Naive thymus-derived CD8-positive, alpha-beta T cell (primary cell): ENCODE data around the gene FOXN3. TPM values are rescaled to one million over a fixed set of nuclear protein-coding genes. Genes with fewer than 3 reads are reported as not detected.

Source experiments
- ATAC-seq, 2 donors: fragments of 150-1000 bp; cut with Tn5 transposase in 1 of 2; sonication (Bioruptor Pico), chemical (Tn5 transposase) in 1 of 2; 1 replicate in 1 of 2; 2 replicates in 1 of 2; pipeline ENCODE4 v1.10.0; 2021; ENCODE audit warnings: mild to moderate bottlenecking in 2 of 2, moderate library complexity in 2 of 2
- POLR2A ChIA-PET: fragments of 350-600 bp; sonication (Branson Sonifier 250); formaldehyde crosslinking; loops from one replicate; lab custom pipeline; 2021; ENCODE audit warnings: antibody characterized with exemption; lab: Charles Lee
- DNase-seq, 10 donors: peaks; one replicate each; pipeline versions ENCODE4 v3.0.0 to v3.0.0-alpha.2; 2020 to 2022
- H3K27ac Mint-ChIP-seq, 10 donors: one replicate each; pipeline ENCODE4 v1.8.0; 2020 to 2022; ENCODE audit warnings: mild to moderate bottlenecking in 10 of 10, mixed read lengths in 10 of 10, moderate library complexity in 4 of 10, inconsistent platforms in 1 of 10
- H3K27me3 Mint-ChIP-seq, 5 donors: one replicate each; pipeline ENCODE4 v1.8.0; 2021 to 2022; ENCODE audit warnings: mixed read lengths in 5 of 5
- H3K36me3 Mint-ChIP-seq, 3 donors: one replicate each; pipeline ENCODE4 v1.8.0; 2020 to 2022; ENCODE audit warnings: mixed read lengths in 3 of 3, mild to moderate bottlenecking in 2 of 3, inconsistent platforms in 1 of 3
- H3K4me1 Mint-ChIP-seq, 4 donors: one replicate each; pipeline ENCODE4 v1.8.0; 2021 to 2022; ENCODE audit warnings: mixed read lengths in 4 of 4
- H3K4me3 Mint-ChIP-seq, 10 donors: one replicate each; pipeline ENCODE4 v1.8.0; 2020 to 2022; ENCODE audit warnings: mild to moderate bottlenecking in 10 of 10, mixed read lengths in 10 of 10, moderate library complexity in 6 of 10, inconsistent platforms in 1 of 10
- H3K9me3 Mint-ChIP-seq, 9 donors: one replicate each; pipeline ENCODE4 v1.8.0; 2020 to 2022; ENCODE audit warnings: mixed read lengths in 9 of 9, mild to moderate bottlenecking in 3 of 9, inconsistent platforms in 1 of 9, moderate library complexity in 1 of 9
- polyA plus RNA-seq, 3 donors: library from polyadenylated mRNA; unstranded; fragments of 300-500 nt; fragmentation: Illumina TruSeq; gene quantifications; one replicate each; pipeline ENCODE4 v1.2.3, GENCODE V29; 2021
- total RNA-seq, 8 experiments: library from RNA in 2 of 8; stranded (reverse) in 2 of 8; gene quantifications; one replicate each; pipeline ENCODE4 v1.2.3 and lab custom pipeline; 2021 to 2026

Gene FOXN3
- total and polyA plus RNA-seq, 5 experiments from 2014 or later = 107 to 148 (median 125) TPM

DNA sequence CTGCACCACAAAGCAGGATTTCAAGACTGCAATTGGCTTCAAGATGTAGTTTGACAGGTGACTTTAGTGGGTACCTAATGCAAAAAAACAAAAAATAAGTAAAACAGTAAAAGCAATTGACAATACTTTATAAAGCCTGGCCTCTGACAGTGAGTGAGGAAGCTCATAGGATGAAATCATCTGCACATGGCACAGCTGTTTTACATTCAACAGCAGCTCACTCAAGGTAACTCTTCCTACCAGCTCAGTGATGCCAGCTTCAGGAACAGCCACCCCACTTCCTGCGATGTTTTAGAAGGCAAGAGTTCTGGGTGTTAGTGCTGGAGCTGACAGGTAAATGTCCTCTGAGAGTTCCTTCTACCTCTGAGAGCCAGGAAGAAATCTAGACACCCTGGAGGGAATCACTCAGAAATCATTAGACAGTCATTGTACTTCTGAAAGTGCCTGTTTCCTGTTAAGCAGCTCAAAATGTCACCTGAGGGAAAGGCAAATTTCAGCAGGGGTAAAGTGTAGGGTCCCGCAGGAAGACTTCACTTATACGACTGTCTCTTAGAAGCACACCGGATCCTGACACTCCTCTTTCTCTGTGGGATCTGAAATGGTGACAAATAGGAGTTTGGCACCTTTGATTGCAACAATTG is 99.9 kb downstream of the FOXN3 start:
- POLR2A ChIA-PET = interaction anchor here (0.6 kb wide), 1 partner anchor 10 kb away, joined by 3 read pairs; no protein-coding TSS in a partner anchor
- Mint-ChIP-seq H3K4me1 (peaks cover 29 to 64% (median 52%) of the 10 kb centered on the region in 4 donors), H3K9me3 (peaks cover 0 to 13% (median 6%) of the 10 kb centered on the region in 9 donors), H3K27me3 (no peaks in the 10 kb centered on the region), H3K4me3 (no peak overlapping the region), H3K27ac (peak overlapping the region in 6 of 10 donors; percentile 16 to 75 (median 66)), H3K36me3 (peaks cover 0 to 37% (median 17%) of the 10 kb centered on the region in 3 donors)
- ATAC-seq (no peak), DNase-seq (no peak)

DNA sequence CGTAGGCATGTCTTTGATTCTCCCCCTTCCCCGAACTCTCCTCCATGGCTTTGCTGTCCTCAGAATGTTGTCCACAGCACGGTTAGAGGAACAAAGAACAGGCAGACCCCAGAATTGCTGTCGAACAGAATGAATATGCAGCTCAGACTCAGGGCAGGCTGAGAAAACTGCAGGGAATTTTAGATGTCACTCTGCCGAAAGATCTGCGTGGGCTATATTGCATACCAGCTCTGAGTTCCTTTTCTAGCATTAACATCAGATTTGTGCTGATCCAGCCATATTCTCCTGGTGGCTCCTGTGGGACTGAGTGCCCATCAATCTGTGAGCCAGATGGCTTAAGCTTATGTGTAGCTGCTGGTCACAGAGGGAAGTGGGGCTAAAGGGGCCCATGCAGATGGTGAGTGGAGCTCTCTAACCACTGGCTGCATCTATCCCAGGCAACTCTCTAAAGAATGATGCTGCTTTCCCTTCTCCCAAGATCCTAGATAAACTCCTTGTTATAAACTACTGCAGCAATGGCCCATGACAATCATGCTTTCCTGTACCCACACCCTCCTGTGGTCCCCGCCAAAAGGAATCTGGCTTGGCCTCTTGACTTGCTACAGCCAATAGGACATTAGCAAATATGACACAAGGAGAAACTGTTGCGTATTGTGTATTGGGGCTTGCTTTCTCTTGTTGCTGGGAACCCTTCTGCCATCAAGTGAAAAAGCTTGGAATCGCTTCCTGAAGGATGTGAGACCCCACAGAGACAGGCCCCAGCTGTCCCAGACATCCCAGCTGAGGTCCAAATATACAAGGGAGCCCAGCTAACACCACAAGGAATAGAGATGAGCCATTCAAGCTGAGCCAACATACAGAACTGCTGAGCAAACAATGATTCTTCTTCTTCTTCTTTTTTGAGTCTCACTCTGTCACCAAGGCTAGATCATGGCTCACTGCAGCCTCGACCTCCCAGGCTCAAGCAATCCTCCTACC is 101.3 kb downstream of the FOXN3 start:
- Mint-ChIP-seq H3K27ac (peak overlapping the region in 2 of 10 donors; percentile 19 to 22), H3K9me3 (peaks cover 0 to 13% (median 6%) of the 10 kb centered on the region in 9 donors), H3K4me3 (no peak overlapping the region), H3K4me1 (peaks cover 25 to 60% (median 48%) of the 10 kb centered on the region in 4 donors), H3K36me3 (peaks cover 0 to 37% (median 17%) of the 10 kb centered on the region in 3 donors), H3K27me3 (no peaks in the 10 kb centered on the region)
- ATAC-seq = no peak
- POLR2A ChIA-PET = no interaction called here
- DNase-seq = no peak

DNA sequence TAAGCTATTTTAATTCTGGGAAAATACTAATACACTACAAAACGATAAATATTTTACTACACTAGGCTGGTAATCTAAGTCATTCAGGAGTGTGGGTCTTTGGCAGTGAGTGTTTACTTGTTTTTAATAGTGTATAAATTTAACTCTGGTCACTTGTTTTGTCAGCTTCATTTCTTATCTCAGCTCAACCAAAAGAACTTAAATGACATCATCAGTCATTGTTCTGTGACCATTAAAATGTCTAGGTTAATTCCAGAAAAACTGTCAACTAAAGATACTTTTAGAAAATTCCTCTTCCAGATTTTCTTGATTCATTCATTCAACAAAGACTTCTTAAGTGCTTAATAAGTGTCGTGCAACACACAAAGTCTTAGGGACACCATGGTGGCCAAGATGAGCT is 102.8 kb downstream of the FOXN3 start:
- H3K4me1 Mint-ChIP-seq = peaks cover 23 to 59% (median 49%) of the 10 kb centered on the region in 4 donors
- H3K27ac Mint-ChIP-seq = peak overlapping the region in 1 of 10 donors; percentile 50
- peaks cover 0 to 33% (median 11%) of the 10 kb centered on the region in 3 donors for H3K36me3 Mint-ChIP-seq
- H3K27me3 Mint-ChIP-seq = no peaks in the 10 kb centered on the region
- POLR2A ChIA-PET = no interaction called here
- DNase-seq (no peak), ATAC-seq (no peak)
- H3K9me3 Mint-ChIP-seq = peaks cover 0 to 7% (median 2%) of the 10 kb centered on the region in 9 donors
- no peak overlapping the region for H3K4me3 Mint-ChIP-seq

DNA sequence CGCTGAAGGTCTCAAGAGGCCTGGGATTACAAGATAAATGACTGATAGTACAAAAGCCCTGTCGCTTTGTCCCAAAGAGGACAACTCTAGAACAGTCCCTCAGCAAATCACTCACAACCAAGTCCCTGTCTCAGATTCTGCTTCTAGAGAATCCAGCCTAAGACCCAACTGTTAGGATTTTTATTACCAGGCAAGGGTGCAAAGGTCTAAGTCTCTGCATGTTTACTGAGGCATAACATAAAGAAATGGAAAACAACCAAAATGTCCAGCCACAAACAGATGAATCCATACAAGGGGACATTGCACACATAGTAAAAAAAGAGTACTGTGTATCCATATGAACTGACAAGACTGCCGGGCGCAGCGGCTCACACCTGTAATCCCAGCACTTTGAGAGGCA is 104.1 kb downstream of the FOXN3 start:
- Mint-ChIP-seq H3K9me3 (peaks cover 0 to 2% (median 0%) of the 10 kb centered on the region in 9 donors), H3K4me3 (no peak overlapping the region), H3K27me3 (no peaks in the 10 kb centered on the region), H3K27ac (peak overlapping the region in 3 of 10 donors; percentile 8 to 43 (median 36)), H3K4me1 (peaks cover 20 to 55% (median 47%) of the 10 kb centered on the region in 4 donors), H3K36me3 (peaks cover 0 to 26% (median 11%) of the 10 kb centered on the region in 3 donors)
- ATAC-seq (no peak), DNase-seq (no peak)
- POLR2A ChIA-PET = no interaction called here

- peaks cover 21 to 60% (median 48%) of the 10 kb centered on the region in 4 donors for H3K4me1 Mint-ChIP-seq
- no peak overlapping the region for H3K4me3 Mint-ChIP-seq
- H3K36me3 Mint-ChIP-seq = peaks cover 0 to 12% (median 4%) of the 10 kb centered on the region in 3 donors
- no peak for DNase-seq
- peaks cover 0 to 2% (median 0%) of the 10 kb centered on the region in 9 donors for H3K9me3 Mint-ChIP-seq
- POLR2A ChIA-PET = no interaction called here
- peak overlapping the region in 2 of 10 donors; percentile 19 to 80 for H3K27ac Mint-ChIP-seq
- no peaks in the 10 kb centered on the region for H3K27me3 Mint-ChIP-seq
- no peak for ATAC-seq
Observed at GRCh38 chr14:89310211-89310610, 106.8 kb downstream of the FOXN3 start.

DNA sequence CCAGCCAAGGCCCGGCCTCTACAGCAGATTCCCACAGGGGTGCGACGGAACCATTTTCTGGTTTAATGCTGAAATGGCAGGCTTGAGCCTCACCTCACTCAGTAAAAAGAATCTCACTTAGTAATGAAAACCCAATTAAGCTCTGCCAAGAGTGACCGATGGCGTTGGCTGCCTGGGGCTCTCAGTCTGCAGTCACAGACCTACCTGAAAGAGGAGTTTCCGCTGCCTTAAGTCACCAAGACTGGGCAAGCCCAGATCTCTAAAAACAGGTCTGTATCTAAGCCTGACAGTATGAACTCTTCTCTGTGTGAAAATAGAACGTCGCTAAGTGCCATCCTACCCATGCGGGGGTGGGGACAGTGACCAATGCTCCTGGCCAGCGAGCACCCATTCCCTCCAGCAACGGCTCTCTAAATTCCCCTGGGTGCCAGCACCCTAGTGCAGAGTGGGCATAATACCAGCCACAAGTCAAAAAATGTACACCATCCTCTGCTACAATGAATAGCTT is 107.3 kb downstream of the FOXN3 start:
- Mint-ChIP-seq H3K36me3 (peaks cover 0 to 10% (median 2%) of the 10 kb centered on the region in 3 donors), H3K4me3 (no peak overlapping the region), H3K9me3 (peaks cover 0 to 2% (median 0%) of the 10 kb centered on the region in 9 donors), H3K27me3 (no peaks in the 10 kb centered on the region), H3K4me1 (peaks cover 20 to 63% (median 48%) of the 10 kb centered on the region in 4 donors), H3K27ac (peak overlapping the region in 5 of 10 donors; percentile 14 to 80 (median 62))
- no peak for DNase-seq
- no peak for ATAC-seq
- POLR2A ChIA-PET = no interaction called here

GRCh38 chr14:89308232-89308959 is 108.6 kb downstream of the FOXN3 start:
- peak overlapping the region in 2 of 10 donors; percentile 1 to 22 for H3K4me3 Mint-ChIP-seq
- H3K9me3 Mint-ChIP-seq = no peaks in the 10 kb centered on the region
- H3K27me3 Mint-ChIP-seq = no peaks in the 10 kb centered on the region
- peak overlapping the region in 8 of 10 donors; percentile 4 to 89 (median 42) for H3K27ac Mint-ChIP-seq
- no peak for ATAC-seq
- POLR2A ChIA-PET = interaction anchor here (0.5 to 0.6 kb wide), 2 partner anchors 204 to 457 kb away, joined by 4 to 6 read pairs; no protein-coding TSS in a partner anchor
- DNase-seq = no peak
- H3K4me1 Mint-ChIP-seq = peaks cover 30 to 68% (median 55%) of the 10 kb centered on the region in 4 donors
- peaks cover 0 to 11% (median 0%) of the 10 kb centered on the region in 3 donors for H3K36me3 Mint-ChIP-seq

- POLR2A ChIA-PET = no interaction called here
- DNase-seq (no peak), ATAC-seq (no peak)
- H3K27me3 Mint-ChIP-seq = no peaks in the 10 kb centered on the region
- H3K4me3 Mint-ChIP-seq = no peak overlapping the region
- peak overlapping the region in 6 of 10 donors; percentile 5 to 99 (median 57) for H3K27ac Mint-ChIP-seq
- peaks cover 36 to 72% (median 64%) of the 10 kb centered on the region in 4 donors for H3K4me1 Mint-ChIP-seq
- peaks cover 0 to 11% (median 0%) of the 10 kb centered on the region in 3 donors for H3K36me3 Mint-ChIP-seq
- no peaks in the 10 kb centered on the region for H3K9me3 Mint-ChIP-seq
Observed at GRCh38 chr14:89307409-89307808, 109.6 kb downstream of the FOXN3 start.

- POLR2A ChIA-PET = interaction anchor here (0.6 to 1.6 kb wide), 3 partner anchors 14 to 27 kb away, joined by 3 to 4 read pairs (median 4); no protein-coding TSS in a partner anchor
- peaks cover 0 to 20% (median 4%) of the 10 kb centered on the region in 3 donors for H3K36me3 Mint-ChIP-seq
- H3K9me3 Mint-ChIP-seq = no peaks in the 10 kb centered on the region
- peak overlapping the region in 9 of 10 donors; percentile 8 to 85 (median 57) for H3K4me3 Mint-ChIP-seq
- peak in 4 of 10 donors; percentile 7 to 25 (median 14) for DNase-seq
- H3K27ac Mint-ChIP-seq = peak overlapping the region; percentile 3 to 99 (median 84)
- ATAC-seq = peak; percentile 43 to 46
- H3K4me1 Mint-ChIP-seq = peaks cover 40 to 76% (median 70%) of the 10 kb centered on the region in 4 donors
- H3K27me3 Mint-ChIP-seq = no peaks in the 10 kb centered on the region
Observed at GRCh38 chr14:89304972-89305703, 111.9 kb downstream of the FOXN3 start.

- Mint-ChIP-seq H3K27me3 (no peaks in the 10 kb centered on the region), H3K36me3 (peaks cover 3 to 21% (median 4%) of the 10 kb centered on the region in 3 donors), H3K4me3 (peak overlapping the region in 9 of 10 donors; percentile 55 to 89 (median 76)), H3K4me1 (peaks cover 44 to 74% (median 69%) of the 10 kb centered on the region in 4 donors), H3K9me3 (no peaks in the 10 kb centered on the region), H3K27ac (peak overlapping the region; percentile 31 to 99 (median 86))
- no peak for ATAC-seq
- POLR2A ChIA-PET = interaction anchor here (0.6 to 1.6 kb wide), 3 partner anchors 14 to 28 kb away, joined by 3 to 4 read pairs (median 4); no protein-coding TSS in a partner anchor
- no peak for DNase-seq
Observed at GRCh38 chr14:89304561-89304960, 112.5 kb downstream of the FOXN3 start.
